Left ventricle myocardium inferior (tissue), 1 donor: ENCODE results near the gene RANBP17. TPM values are rescaled to one million over a fixed set of nuclear protein-coding genes. Genes with fewer than 3 reads are reported as not detected.

ENCODE experiments used
- DNase-seq: peaks from one replicate; pipeline ENCODE4 v3.0.0-alpha.2; 2020
- H3K27ac ChIP-seq: fragments of 200-600 bp; replicated peaks from 2 replicates; pipeline ENCODE4 v1.8.0; 2021
- H3K27me3 ChIP-seq: fragments of 200-600 bp; 2 replicates; pipeline ENCODE4 v1.8.0; 2021; ENCODE audit warnings: low read depth
- H3K36me3 ChIP-seq: fragments of 200-600 bp; 2 replicates; pipeline ENCODE4 v1.8.0; 2021
- H3K4me1 ChIP-seq: fragments of 200-600 bp; 2 replicates; pipeline ENCODE4 v1.8.0; 2021
- H3K4me3 ChIP-seq: fragments of 200-600 bp; 2 replicates; pipeline ENCODE4 v1.8.0; 2021; ENCODE audit warnings: mild to moderate bottlenecking, moderate library complexity
- H3K9me3 ChIP-seq: fragments of 200-600 bp; replicated peaks from 2 replicates; pipeline ENCODE4 v1.8.0; 2021
- CTCF ChIP-seq: fragments of 200-600 bp; IDR thresholded peaks from 2 replicates; pipeline ENCODE4 v1.8.0; 2021; ENCODE audit warnings: antibody characterized with exemption, mild to moderate bottlenecking, borderline replicate concordance
- intact Hi-C: fragments of 100-400 bp; cut with micrococcal nuclease; formaldehyde crosslinking; loops from one replicate; pipeline ENCODE4 v1.11.0; 2022
- total RNA-seq: library from RNA; stranded (reverse); fragmentation: NEBNext Ultra II Directional; extraction: Animal tissue kit (Norgen Biotek cat#: 25700); gene quantifications from one replicate; pipeline ENCODE4 v1.2.1, GENCODE V29; 2021
- donor health status: DM: no; HTN: yes; CAD: no; lungs with severe emphysema.

RANBP17 gene
- total RNA-seq, 1 donor from 2014 or later, result 6.5 TPM

- no peak for TF ChIP-seq CTCF
- no peak overlapping the region for H3K27ac ChIP-seq
- intact Hi-C loops, result no loop called here
- peaks cover 65% of the 10 kb centered on the region for H3K4me1 ChIP-seq
- peaks cover 100% of the 10 kb centered on the region for H3K27me3 ChIP-seq
- no peaks in the 10 kb centered on the region for H3K36me3 ChIP-seq
- peak overlapping the region; percentile 51 for H3K4me3 ChIP-seq
- no peak for DNase-seq
- no peaks in the 10 kb centered on the region for H3K9me3 ChIP-seq
These were observed 449.7 kb downstream of the RANBP17 start for GRCh38 chr5:171311322-171312077.

GRCh38 chr5:171312129-171312974 is 450.5 kb downstream of the RANBP17 start:
- no peaks in the 10 kb centered on the region for H3K36me3 ChIP-seq
- no peak overlapping the region for H3K27ac ChIP-seq
- intact Hi-C loops, result no loop called here
- DNase-seq, result no peak
- no peak for TF ChIP-seq CTCF
- peak overlapping the region; percentile 51 for H3K4me3 ChIP-seq
- H3K27me3 ChIP-seq, result peaks cover 100% of the 10 kb centered on the region
- peaks cover 73% of the 10 kb centered on the region for H3K4me1 ChIP-seq
- H3K9me3 ChIP-seq, result no peaks in the 10 kb centered on the region

GRCh38 chr5:171313481-171314206 is 451.8 kb downstream of the RANBP17 start:
- Histone ChIP-seq H3K4me1 (peaks cover 66% of the 10 kb centered on the region), H3K4me3 (no peak overlapping the region), H3K27ac (no peak overlapping the region), H3K9me3 (no peaks in the 10 kb centered on the region), H3K27me3 (peaks cover 100% of the 10 kb centered on the region), H3K36me3 (no peaks in the 10 kb centered on the region)
- intact Hi-C loops, result no loop called here
- no peak for TF ChIP-seq CTCF
- DNase-seq, result no peak

- peaks cover 100% of the 10 kb centered on the region for H3K27me3 ChIP-seq
- H3K27ac ChIP-seq, result no peak overlapping the region
- H3K4me3 ChIP-seq, result peak overlapping the region; percentile 53
- H3K9me3 ChIP-seq, result no peaks in the 10 kb centered on the region
- intact Hi-C loops, result no loop called here
- TF ChIP-seq CTCF, result no peak
- peak; percentile 38 for DNase-seq
- H3K4me1 ChIP-seq, result peaks cover 54% of the 10 kb centered on the region
- no peaks in the 10 kb centered on the region for H3K36me3 ChIP-seq
These were observed 453.0 kb downstream of the RANBP17 start for GRCh38 chr5:171314728-171315385.

GRCh38 chr5:171315386-171315891 is 453.6 kb downstream of the RANBP17 start:
- TF ChIP-seq CTCF, result no peak
- intact Hi-C loops, result no loop called here
- Histone ChIP-seq H3K27ac (no peak overlapping the region), H3K4me1 (peaks cover 52% of the 10 kb centered on the region), H3K9me3 (no peaks in the 10 kb centered on the region), H3K27me3 (peaks cover 100% of the 10 kb centered on the region), H3K36me3 (no peaks in the 10 kb centered on the region), H3K4me3 (peak overlapping the region; percentile 53)
- DNase-seq, result no peak
